RWPE2 (cell line): Measurements from ENCODE around the gene ODAD3.

Source experiments
- ATAC-seq: fragments of 200-7000 bp; cut with Tn5 transposase; 3 replicates; pipeline ENCODE4 v1.9.1; 2021; ENCODE audit warnings: low read depth
- DNase-seq: peaks from one replicate; pipeline ENCODE4 v3.0.0-alpha.2; 2020; ENCODE audit warnings: low spot score
- H3K27ac ChIP-seq: fragments of 450-650 bp; 2 replicates; pipeline ENCODE4 v1.5.1; 2017; ENCODE audit warnings: mild to moderate bottlenecking; ENCODE audit not compliant: poor library complexity, severe bottlenecking
- H3K27me3 ChIP-seq: fragments of 250-450 bp; sonication (Bioruptor Pico); 2 replicates; pipeline ENCODE4 v1.5.1; 2021; ENCODE audit warnings: mild to moderate bottlenecking, moderate library complexity; ENCODE audit not compliant: insufficient read depth, poor library complexity, severe bottlenecking
- H3K36me3 ChIP-seq: fragments of 250-450 bp; sonication (Bioruptor Pico); 2 replicates; pipeline ENCODE4 v1.5.1; 2020; ENCODE audit warnings: low read depth, mild to moderate bottlenecking, moderate library complexity
- H3K4me1 ChIP-seq: fragments of 250-450 bp; sonication (Bioruptor Pico); 2 replicates; pipeline ENCODE4 v1.5.1; 2021; ENCODE audit warnings: mild to moderate bottlenecking, moderate library complexity; ENCODE audit not compliant: insufficient read depth, poor library complexity, severe bottlenecking
- H3K4me3 ChIP-seq: fragments of 250-450 bp; sonication (Bioruptor Pico); 2 replicates; pipeline ENCODE4 v1.5.1; 2021; ENCODE audit warnings: mild to moderate bottlenecking, moderate library complexity; ENCODE audit not compliant: severe bottlenecking
- H3K9me3 ChIP-seq: fragments of 250-450 bp; sonication (Bioruptor Pico); 2 replicates; pipeline ENCODE4 v1.5.1; 2021; ENCODE audit warnings: mild to moderate bottlenecking, moderate library complexity; ENCODE audit not compliant: severe bottlenecking
- TF ChIP-seq, protein P1 (sequence below): fragments of 450-650 bp; IDR thresholded peaks from one replicate; pipeline ENCODE4 v1.5.1; 2017; ENCODE audit warnings: mild to moderate bottlenecking, moderate library complexity; ENCODE audit not compliant: poor library complexity, severe bottlenecking

Gene ODAD3

DNA sequence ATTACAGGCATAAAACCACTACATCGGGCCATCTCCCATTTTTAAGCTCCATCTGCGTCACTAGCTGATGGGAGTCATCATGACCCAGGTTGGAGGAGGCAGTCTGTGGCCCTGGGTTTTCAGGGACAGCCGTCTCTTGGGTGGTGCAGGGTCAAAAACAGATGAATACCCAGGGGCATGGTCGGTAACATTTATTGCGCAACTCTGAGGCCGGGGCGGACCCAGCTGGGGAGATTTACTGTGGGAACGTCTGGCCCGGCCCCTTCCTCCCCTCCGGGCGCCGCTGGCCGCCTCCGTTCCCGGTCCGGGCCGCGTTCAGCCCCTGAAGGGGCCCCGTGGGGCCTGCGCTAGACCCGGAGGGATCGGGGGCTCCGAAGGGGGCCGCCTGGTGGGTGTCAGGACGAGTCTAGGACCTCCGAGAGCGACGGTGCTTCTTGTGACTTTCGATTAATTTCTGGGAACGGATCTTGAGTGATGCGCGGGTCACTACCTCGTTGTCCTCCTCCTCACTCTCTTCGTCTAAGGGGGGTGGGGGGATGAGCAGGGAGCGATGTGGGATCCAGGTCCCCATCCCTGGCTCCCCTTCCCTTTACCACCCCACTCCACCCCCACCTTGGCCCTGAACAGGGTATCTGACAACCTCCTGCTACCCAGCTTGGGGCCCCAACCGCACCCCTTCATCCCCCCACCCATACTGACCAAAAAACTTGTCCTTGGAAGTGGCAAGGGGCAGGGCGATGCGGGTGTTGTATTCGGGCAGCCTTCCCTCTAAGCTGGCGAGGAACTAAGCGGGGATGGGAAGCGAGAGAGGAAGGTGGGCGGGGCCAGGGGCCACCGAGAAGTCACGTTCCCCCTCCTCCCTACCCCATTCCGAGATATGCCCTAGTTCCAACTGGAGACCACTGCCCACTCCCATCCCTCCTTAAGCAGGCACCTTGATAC is 14.2 kb downstream of the ODAD3 start:
- no peaks in the 10 kb centered on the region for H3K9me3 ChIP-seq
- DNase-seq (no peak), ATAC-seq (no peak)
- peaks cover 4% of the 10 kb centered on the region for H3K4me1 ChIP-seq
- no peaks in the 10 kb centered on the region for H3K27me3 ChIP-seq
- H3K36me3 ChIP-seq = no peaks in the 10 kb centered on the region
- H3K4me3 ChIP-seq = no peak overlapping the region
- H3K27ac ChIP-seq = no peak overlapping the region
- TF ChIP-seq, protein P1, sequence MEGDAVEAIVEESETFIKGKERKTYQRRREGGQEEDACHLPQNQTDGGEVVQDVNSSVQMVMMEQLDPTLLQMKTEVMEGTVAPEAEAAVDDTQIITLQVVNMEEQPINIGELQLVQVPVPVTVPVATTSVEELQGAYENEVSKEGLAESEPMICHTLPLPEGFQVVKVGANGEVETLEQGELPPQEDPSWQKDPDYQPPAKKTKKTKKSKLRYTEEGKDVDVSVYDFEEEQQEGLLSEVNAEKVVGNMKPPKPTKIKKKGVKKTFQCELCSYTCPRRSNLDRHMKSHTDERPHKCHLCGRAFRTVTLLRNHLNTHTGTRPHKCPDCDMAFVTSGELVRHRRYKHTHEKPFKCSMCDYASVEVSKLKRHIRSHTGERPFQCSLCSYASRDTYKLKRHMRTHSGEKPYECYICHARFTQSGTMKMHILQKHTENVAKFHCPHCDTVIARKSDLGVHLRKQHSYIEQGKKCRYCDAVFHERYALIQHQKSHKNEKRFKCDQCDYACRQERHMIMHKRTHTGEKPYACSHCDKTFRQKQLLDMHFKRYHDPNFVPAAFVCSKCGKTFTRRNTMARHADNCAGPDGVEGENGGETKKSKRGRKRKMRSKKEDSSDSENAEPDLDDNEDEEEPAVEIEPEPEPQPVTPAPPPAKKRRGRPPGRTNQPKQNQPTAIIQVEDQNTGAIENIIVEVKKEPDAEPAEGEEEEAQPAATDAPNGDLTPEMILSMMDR = no peak

DNA sequence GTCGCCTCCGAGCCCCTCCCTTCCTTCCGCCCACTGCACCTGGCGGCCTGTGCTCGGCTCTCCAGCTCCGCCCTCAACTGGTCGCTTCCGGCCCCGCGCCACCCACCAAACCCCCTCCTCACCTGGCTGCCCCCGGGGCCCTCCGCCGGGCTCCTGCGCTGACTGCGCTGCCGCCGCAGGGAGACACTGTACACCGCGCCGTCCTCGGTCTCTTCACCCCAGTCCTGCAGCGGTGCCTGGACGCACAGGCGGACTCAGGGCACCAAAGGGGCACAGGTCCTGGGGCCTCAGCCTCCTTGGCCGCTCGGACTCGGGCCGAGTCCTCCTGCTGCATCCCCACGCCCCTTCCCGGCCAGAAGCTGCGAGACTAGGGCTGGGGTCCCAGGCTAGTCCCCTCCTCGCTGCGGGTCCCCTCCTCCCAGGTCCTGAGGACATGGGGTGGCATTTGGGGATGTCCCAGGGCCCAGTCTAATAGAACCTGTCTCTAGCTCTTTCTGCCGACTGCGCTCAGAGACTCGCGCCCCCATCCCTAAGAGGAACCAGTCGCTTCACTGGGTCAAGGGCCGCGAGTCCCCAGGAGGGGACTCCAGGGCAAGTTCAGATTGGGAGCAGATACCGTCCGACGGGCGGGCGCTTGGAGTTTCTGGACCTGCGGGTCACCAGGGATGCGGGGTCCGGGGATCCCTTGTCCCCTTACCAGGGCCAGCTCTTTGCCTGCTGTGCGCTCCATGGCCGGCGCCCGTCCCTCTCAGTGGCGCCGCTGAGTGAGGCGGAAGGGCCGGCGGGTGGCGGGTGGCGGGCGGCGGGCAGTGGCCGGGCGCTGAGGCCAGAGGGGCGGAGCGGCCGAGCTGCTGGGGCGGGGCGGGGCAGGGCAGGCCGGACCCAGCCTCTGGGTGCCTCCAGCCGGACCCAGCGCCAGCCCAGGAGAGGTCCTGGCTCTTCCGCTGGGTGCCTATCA is 16.1 kb downstream of the ODAD3 start, which contains the start of gene RGL3:
Gene RGL3 (minus strand): TSS at position 766 of the 958 bp plus-strand sequence. CDS start 36 bp downstream, at position 730.
- Histone ChIP-seq H3K27ac (no peak within 1 kb of the TSS), H3K36me3 (no peaks in the 10 kb centered on the region), H3K27me3 (no peaks in the 10 kb centered on the region), H3K4me3 (peak within 1 kb of the TSS; percentile 23), H3K4me1 (peaks cover 4% of the 10 kb centered on the region), H3K9me3 (no peaks in the 10 kb centered on the region)
- TF ChIP-seq, protein P1 = no peak
- DNase-seq (no peak), ATAC-seq (peak; percentile 16; the same call in 1 of the 3 replicates)

DNA sequence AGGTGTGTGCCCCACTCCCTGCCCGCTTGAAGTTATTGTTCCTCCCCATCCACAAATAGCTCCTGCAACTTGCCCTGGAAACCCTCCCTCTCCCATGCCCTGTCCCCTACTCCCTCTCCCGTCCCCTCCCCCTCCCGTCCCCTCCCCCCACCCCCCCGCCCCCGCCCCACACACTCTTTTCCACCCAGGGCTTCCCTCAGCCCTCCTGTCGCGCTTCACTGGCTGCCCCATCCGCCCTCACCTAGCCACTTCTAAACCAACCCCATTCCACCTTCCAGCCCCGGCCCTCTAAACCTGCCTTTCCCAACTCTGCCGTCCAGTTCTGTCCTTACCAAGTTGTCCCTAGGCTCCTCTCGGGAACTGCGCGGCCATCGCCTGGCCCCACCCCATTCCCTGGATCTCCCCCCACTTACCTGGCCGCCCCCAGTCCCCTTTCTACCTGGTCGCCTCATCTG is 16.8 kb downstream of the ODAD3 start:
- no peak for ATAC-seq
- no peaks in the 10 kb centered on the region for H3K9me3 ChIP-seq
- H3K27me3 ChIP-seq = no peaks in the 10 kb centered on the region
- H3K4me3 ChIP-seq = peak overlapping the region; percentile 23
- no peak for DNase-seq
- TF ChIP-seq, protein P1 = no peak
- no peaks in the 10 kb centered on the region for H3K36me3 ChIP-seq
- peaks cover 4% of the 10 kb centered on the region for H3K4me1 ChIP-seq
- H3K27ac ChIP-seq = no peak overlapping the region

DNA sequence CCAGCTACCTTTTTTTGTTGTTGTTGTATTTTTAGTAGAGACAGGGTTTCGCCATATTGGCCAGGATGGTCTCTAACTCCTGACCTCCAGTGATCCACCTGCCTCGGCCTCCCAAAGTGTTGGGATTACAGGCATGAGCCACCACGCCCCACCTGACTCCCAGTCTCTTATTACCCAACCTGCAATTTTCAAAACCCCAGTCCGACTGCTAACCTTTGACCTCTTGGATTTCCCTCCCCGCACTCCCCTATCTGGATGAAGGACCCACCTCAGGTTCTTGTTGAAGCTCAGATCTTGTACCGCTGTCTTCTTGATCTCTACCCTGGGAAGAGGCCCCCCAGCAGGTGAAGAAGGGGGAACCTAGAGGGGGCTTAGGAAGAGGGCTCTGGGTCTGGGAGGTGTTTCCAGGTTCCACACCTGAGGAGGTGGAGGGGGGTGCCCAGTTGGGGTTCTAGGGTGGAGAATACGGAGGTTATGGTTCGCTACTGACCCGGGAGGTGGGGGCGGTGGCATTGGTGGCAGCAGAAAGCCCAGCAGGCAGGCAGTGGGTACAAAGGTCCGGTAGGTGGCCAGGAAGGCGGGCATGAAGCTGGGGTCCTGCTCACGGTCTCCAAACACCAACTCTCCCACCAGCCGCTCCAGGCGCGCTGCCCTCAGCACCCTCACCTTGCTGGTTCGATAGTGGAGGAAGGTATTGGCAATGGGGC is 18.4 kb downstream of the ODAD3 start:
- Histone ChIP-seq H3K27me3 (no peaks in the 10 kb centered on the region), H3K36me3 (no peaks in the 10 kb centered on the region), H3K4me3 (no peak overlapping the region), H3K27ac (no peak overlapping the region), H3K4me1 (no peaks in the 10 kb centered on the region), H3K9me3 (no peaks in the 10 kb centered on the region)
- no peak for DNase-seq
- ATAC-seq = no peak
- TF ChIP-seq, protein P1 = no peak
